NCI-H128 (cell line): Measurements from ENCODE around the gene GPRIN2.
"Not testable (repeated sequence)": the region's sequence is repeated elsewhere in the genome, so short reads cannot be mapped to it uniquely, and the experiment has no call there.

ENCODE experiments used
- DNase-seq: peaks from one replicate; lab custom pipeline; 2025; ENCODE audit not compliant: unreplicated experiment; lab: John Stamatoyannopoulos, UW

GPRIN2 gene

DNA sequence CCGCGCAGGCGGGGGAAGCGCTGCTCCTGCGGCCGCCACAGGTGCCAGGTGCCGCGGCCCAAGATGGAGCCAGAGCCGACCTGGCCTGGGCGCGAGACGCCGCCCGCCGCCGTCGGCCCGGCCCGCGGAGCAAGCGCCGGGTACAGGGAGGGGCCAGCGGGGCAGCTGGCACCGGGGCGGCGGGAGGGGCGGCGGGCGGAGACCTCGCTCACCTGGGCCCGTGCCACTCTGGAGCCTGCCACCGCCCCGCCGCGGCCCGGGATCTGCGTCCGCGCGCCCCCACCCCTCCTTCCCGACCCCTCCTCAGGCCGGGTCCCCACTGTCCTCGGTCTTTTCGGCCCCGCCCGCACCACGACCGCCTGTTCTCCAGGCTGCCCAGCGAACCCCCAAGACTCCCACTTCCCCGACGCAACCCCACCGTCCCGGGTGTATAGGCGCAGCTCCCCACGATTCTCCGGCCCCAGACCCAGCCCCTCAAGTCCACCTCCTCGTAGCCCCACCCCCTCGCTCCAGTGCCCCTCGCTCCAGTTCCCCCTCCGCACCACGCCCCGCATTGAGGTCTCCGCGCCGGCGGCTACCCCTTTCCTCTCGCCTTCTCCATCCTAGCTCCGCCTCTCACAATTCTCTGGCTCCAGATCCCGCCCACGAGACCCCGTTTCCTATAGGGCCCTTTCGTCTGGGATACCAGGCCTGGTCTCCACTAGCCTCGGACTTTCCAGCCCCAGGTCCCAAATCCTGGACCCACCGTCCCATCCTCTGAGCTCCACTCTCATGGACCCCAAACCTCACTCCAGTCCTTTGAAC, at the start of gene GPRIN2:
GPRIN2 (minus strand) TSS at position 144 of the 804 bp plus-strand sequence. CDS start 5,922 bp downstream, outside the sequence.
- DNase-seq = no peak

DNA sequence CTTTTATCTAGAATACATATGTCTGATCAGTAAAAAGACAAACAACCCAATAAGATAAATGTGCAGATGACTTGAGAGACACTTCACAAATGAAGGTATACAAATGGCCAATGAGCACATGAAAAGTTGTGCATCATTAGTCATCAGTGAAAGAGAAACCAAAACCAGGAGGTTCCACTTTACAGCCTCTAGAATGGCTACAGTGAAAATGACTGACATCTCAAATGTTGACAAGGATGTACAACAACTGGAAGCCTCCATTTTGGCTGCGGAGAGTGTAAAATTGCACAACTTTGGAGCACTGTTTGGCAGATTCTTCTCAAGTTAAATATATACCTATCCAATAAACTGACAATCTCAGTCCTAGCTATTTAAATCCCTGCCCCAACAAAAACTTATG, 44.1 kb upstream of the GPRIN2 start:
- DNase-seq = not testable (repeated sequence)

DNA sequence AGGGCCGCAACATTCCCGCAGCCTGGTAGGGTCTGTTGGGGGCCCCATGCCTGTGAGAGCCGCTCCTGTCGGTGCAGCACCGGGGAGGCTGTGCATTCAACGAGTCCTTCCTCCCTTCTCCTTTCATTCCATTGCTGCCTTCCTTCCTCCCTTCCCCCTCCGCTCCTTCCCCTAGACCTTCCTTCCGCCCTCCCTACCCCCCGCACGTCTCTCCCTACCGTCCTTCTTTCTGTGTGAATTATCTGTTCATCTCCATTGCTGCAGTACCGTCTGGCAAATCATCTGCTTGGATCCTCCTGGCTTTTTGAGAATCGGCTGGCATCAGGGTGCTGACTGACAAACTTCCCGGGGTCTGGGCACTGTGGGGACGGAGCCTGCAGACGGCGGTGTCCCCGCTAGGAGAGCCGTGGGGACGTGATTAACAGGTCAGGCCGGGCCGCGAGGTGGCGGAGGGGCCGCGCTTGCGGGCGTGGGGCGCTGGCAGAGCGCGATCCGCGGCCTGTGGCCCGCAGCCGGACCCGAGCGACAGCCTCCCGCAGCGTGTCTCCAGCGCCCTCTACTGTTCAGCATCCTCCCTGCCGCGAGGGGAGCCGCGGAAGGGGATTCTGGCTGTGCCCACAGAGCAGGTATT, 41.3 kb upstream of the GPRIN2 start:
- DNase-seq = not testable (repeated sequence)

DNA sequence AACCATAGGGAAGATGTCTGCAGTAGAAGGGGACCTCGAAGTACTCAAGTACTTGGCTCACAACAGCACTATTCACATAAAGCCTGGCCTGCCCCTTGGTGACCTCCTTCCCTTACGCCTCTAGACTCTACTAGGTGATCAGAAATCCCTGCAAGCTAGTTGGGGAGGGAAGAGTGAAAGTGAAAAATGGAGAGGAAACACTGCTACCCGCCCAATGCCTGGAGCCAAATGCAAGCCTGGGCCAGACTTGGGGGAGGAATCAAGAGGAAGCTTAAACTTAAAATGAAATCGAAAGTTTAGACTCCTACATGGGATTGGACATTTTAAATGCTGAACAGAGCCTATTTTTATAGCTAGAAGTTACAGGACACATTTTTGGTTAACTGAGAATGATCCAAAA, 40.1 kb upstream of the GPRIN2 start:
- DNase-seq = not testable (repeated sequence)

DNA sequence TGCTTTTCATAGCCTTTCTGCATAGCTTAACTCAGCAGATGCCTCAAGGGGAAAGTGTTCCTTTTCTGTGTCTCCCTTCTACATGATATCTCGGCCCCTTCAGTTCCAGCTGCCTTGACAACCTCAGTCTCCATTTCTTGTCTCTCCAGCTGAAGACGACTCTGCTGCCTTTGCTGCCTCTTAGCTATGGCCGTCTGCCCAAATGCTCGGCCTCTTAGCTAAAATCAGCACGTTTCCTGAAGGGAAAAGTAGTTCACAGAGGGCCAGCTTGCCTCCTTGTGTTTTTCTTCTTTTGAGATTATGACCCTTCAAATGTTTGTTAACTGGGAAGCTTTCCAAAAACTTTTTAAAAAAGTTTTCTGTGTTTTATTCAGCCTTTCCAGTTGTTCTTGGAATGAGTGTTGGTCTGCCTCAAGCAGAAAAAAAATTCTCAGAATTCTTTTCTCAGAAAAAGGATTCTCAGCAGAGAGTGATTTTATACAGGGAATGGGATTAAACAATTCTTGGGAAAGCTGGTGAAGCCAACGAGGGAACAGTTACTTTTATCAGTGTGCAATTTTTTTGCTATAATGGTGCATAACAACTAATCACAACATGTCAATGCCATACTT, 38.1 kb upstream of the GPRIN2 start:
- not testable (repeated sequence) for DNase-seq

DNA sequence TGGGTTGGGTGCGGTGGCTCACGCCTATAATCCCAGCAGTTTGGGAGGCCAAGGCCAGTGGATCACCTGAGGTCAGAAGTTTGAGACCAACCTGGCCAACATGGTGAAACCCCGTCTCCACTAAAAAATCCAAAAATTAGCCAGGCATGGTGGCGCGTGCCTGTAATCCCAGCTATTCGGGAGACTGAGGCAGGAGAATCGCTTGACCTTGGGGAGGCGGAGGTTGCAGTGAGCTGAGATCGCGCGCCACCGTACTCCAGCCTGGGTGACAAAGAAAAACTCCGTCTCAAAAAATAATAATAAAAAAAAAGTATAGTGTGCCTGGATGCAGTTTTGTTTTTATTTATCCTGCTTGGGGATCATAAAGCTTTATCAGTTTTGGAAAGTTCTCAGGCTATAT, 36.8 kb upstream of the GPRIN2 start:
- not testable (repeated sequence) for DNase-seq

DNA sequence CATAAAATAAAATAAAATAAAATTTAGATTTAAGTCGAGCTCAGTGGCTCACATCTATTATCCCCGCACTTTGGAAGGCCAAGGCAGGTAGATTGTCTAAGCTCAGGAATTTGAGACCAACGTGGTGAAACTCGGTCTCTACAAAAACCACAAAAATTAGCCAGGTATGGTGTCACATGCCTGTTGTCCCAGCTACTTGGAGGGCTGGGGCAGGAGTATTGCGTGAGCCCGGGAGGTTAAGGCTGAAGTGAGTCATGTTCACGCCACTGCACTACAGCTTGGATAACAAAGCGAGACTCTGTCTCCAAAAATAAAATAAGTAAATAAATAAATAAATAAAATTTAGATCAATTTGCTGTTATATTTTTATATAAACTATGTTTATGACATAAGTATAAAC, 34.6 kb upstream of the GPRIN2 start:
- not testable (repeated sequence) for DNase-seq

DNA sequence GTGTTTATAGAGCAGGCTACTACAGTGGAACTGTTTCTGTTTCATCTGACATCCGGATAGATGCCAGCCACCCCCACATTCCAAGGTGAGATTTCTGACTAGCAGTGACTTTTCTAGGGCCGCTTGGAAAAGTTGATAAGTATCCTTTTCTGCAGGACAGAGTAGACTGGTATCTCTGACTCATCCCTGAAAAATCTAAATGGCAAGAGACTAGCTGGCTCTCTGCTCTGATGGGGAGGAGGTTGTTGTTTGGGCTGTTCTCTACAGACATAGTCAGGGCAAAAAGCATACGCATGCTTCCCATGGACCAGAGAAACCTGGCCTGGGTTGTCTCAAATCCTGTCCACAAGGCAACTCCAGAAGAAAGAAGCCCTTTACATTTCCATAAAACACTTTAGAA, 33.1 kb upstream of the GPRIN2 start:
- not testable (repeated sequence) for DNase-seq

DNA sequence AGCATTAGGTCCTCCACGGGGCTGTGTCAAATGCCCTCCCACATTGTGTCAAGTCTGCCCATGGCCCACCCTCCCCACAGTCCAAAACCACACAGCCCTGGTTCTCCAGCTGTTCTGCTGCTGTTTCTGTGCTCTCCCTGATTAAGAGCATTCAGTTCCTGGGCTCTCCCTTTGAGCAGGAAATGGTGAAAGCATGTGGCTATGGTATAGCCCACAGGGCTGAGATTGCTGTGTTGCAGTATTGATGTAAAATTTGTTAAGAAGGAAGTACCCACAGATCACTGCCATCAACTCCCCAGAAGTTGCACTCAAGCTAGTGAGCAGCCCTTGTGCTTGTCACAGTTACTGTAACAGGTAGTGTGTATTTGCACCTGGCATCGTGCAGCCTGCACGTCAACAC, 31.8 kb upstream of the GPRIN2 start:
- DNase-seq = not testable (repeated sequence)

DNA sequence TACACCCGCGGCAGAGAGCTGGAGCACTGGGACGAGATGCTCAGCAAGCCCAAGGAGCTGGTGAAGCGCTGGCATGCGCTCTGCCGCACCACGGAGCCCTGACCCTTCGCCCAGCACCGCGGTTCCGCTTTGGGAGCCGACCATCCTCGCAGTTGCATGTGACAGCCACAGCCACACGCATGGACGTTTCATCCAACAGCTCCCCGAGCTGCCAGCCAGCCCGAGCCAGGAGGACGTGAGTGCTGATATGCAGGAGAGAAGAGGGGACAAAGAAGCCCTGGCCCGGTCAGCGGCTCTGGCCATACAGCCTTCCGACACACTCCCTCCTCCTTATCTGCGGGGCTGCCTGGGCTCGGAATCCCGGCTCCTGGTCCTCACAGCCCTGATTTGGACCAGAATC, 31.1 kb upstream of the GPRIN2 start:
- not testable (repeated sequence) for DNase-seq

DNA sequence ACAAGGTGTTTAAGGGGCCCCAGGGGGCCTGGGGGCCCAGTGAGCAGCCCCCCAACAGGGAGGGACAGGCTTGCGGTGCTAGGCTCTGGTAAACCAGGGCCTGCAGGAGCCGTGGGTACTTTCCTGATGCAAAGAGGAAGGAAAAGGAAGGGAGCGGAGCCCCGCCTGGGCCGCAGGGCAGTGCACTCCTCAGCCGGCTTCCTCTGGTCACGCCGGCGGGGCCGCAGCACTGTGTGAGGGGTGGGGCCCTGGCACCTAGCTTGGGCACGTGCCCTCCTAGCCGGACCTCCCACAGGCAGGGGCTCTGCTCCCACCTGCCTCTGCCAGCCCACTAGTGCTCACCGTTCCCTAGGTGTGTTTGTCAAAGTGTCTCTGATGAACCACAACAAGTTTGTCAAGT, 28.8 kb upstream of the GPRIN2 start:
- not testable (repeated sequence) for DNase-seq

DNA sequence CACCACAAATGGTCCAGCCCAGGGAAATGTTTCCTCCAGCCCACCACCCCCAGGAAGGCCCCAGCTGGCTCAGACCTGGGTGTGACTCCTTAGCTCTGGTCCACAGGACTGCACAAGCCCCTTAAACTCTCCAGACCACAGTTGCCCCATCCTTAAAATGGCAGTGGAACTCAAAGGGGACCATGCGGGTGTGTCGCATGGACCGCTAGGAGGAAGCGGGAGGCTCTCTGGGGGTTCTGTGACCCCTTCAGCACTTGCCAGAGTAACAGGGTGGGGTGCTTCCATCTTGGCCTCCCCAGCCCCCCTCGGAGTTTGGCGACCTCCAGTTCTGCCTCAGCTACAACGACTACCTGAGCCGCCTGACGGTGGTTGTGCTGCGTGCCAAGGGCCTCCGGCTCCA, 27.7 kb upstream of the GPRIN2 start:
- DNase-seq = not testable (repeated sequence)

DNA sequence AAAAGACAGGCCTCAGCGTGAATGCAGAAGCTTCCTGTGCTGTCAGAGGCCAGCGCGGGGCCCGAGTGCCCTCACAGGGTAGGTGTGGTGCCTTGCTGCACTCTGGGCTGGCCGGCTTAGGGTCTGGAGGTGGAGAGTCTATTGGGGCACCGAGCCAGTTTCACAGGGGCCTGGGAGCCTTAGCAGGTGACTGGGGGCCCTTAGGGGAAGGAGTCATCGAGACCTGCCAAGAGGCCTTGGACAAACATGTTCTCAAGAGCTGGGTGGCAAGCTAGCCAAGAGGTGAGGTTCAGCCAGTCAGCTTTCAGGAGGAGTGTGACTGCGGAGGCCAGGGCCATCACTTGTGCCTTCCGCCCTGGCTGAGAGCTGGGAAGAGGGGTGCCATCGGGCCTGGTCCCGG, 26.1 kb upstream of the GPRIN2 start:
- not testable (repeated sequence) for DNase-seq

DNA sequence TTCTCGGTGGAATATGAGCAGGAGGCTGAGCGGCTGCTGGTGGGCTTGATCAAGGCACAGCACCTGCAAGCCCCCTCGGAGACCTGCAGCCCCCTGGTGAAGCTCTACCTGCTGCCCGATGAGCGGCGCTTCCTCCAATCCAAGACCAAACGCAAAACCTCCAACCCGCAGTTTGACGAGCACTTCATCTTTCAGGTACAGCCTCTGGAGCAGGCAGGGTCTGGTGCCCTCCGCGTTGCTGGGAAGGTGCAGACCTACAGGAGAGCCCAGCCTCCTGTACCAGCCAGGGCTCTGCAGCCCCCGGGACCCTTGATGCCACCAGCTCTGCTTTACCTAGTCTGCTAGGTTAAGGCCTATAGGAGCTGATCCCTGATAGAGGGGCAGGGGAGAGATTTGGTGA, 25.5 kb upstream of the GPRIN2 start:
- DNase-seq = not testable (repeated sequence)

DNA sequence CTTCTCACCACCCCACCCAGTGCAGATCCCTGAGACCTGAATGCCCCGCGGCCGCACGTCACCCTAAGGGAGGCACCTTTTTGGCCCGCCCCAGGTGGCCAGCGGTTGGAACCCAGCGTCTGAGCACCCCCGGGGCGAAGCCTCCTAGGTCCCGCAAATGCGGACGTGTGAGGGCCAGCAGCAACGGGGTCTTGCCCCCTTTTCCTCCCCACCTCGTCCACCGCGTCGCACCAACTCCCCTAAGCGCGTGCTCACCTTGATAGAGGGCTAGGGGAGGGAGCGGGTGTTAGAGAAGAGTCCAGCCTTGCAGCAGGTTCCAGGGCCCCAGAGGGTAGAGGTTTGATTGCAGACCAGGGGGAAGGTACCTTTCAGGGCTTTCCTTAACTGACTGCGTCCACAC, 22.9 kb upstream of the GPRIN2 start:
- not testable (repeated sequence) for DNase-seq

DNA sequence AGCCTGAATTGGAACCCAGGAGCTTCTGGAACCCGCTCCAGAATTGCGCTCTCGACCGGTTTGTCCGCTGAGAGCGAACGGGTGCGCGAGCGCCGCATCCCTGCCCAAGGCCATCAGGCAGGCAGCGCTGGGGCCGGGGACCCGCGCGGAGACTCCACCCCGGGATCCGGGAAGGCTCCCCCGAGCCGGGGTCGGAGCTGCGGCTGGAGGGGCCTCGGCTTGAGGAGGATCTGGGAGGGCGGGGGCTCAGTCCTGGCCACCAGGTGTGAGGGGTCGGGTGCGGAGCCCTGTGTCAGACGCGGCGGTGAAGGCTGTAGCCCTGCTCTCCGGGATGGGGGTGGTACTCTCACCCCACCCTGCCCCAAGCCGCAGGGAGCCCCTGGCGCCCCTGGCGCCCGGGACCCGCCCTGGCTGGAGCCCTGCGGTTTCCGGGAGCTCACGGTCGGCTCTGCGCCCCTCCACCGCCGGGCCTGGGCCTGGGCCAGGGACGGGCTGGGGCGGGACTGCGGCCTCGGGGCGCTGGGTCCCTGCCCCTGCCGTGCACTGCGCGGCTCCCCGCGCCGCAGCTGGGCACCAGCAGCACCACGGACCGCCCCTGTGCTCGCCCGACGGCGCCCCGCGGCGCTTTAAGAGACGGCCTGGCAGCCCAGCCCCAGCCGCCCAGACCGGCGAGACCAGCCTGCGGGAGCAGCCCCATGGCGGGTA, 22.2 kb upstream of the GPRIN2 start, which contains the start of gene SYT15:
SYT15 (plus strand) TSS at position 655 of the 705 bp plus-strand sequence; CDS start at position 696, 41 bp downstream.
- not testable (repeated sequence) for DNase-seq

DNA sequence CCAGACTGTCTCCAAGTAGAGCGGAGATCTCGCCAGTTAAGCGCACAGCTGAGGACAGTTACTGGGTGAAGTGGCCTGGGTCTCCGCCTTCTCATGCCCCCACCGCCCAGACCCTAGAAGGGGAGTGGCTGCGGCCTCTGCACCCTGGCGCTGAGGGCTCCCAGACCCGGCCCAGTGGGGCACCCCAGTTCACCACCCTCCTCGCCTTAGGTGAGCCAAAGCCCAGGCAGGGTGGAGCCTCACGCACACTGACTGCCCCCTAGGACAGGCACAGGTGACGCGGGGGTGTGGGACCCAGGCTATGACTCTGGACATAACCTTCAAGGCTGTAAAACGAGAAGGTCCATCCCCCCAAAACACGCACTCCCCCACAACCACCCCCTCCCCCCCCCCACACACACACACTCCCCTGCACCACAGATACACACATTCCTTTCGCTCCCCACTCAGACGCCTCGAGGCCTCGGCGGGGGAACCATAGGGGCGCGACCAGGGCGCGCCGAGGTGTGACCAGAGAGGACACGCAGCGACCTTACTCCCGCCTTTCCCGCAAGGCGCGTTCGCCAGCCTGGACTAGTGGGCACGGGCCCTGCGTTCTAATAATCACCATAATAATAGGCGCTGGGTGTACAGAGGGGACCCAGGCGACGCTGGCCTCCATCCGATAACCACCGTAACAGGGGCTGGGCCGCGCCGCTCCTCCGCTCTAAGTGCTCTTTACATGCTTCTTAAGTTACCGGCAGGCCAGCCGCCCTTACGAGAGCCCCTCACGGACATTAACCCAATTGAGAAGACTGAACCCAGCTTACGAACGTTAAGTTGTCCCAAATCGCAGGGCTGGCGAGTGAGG, 21.4 kb upstream of the GPRIN2 start:
- not testable (repeated sequence) for DNase-seq

DNA sequence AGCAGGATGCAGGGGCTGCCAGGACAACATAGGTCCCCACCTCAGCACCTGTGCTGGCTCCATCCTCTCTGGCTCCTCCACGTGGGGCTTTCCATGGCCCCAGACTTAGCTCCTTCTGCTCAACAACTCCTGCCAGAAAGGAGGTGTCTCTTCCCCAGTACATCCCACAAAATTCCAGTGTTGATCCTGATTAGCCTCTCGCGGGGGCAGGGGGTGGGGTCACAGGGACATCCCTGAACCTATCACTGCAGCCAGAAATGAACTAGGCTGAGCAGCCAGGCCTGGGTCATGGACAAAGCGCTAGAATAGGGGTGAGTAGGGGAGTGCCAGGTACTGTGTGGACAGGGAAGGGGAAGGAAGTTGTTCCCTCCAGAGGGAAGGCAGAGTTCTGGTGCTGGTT, 17.4 kb upstream of the GPRIN2 start:
- DNase-seq = not testable (repeated sequence)

DNA sequence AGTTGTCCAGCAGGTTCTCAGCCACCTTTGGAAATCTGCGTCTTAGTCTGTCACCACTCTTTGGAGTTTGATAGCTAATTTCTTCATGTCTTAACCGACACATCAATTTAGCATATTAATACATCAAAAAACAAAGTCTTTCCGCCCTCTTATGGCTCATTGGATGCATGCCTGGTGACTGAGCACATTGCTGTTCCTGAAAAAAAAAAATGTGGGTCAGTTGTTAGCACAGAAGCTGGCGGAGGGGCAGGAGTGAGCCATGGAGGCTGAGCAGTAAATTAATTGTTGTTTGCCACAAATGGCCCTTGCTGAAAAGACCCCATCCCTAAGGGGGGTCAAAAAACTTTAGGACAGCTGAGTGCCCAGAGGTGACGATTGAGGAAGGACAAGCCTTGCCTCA, 16.9 kb upstream of the GPRIN2 start:
- not testable (repeated sequence) for DNase-seq

DNA sequence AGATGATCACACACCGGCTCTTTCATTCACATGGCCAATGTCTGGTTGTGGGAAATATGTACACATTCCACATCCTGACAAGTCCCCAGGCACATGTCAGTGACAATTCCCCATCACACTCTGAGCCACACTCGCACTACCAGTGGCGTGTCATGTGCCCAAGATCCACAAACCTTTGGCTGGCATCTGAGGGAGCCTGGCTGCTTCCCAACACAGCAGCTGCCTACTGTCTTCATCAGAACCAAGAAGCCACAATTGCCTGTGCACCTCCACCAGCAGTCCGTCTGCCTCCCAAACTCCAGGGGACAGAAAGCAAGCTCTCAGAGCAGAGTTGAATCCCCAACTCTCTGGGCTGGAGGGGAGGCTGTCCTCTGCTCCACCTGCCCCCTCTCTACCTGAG, 16.3 kb upstream of the GPRIN2 start:
- DNase-seq = not testable (repeated sequence)
